Measurements from ENCODE around the gene BHMT2.

DNA sequence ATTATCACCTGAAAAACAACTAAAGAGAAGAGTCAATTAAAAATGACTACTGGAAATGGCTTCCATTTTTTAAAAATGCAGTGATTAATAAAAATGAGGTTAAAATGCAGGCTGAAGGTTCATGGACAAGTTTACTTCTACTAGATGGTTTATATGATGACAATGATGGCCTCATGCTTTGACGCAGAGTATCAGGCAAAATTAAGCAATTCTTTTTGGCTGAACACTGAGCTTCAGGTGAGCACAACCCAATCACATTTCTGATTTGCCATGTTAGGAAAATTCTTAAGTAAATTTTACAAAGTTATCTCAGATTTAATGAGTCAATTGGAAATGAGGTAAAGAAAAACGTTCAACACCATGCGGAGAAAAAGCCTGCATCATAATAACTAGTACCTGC is 22.4 kb upstream of the BHMT2 start:
- TF ChIP-seq POLR2AphosphoS5 (IDR thresholded peaks at IDR 0.05; ENCODE audit: low read depth, low read length) (no peak), TAF1 (IDR thresholded peaks at IDR 0.05; ENCODE audit: borderline replicate concordance, low read depth, low read length) (no peak)
